DOHH2 (cell line): Measurements from ENCODE around the gene PDRG1.

Experiments used
- H3F3A ChIP-seq: fragments of 200-600 bp; sonication (generic), shearing (Covaris generic); 2 replicates; pipeline ENCODE4 v1.6.0; 2016; ENCODE audit warnings: antibody characterized with exemption, mild to moderate bottlenecking; ENCODE audit not compliant: control insufficient read depth, insufficient read depth
- H3K27ac ChIP-seq: fragments of 200-600 bp; sonication (generic); 2 replicates; pipeline ENCODE4 v1.5.1; 2014; ENCODE audit warnings: low read depth, mild to moderate bottlenecking, low read length, moderate library complexity
- H3K27me3 ChIP-seq: fragments of 200-600 bp; sonication (generic); 2 replicates; pipeline ENCODE4 v1.6.1; 2014; ENCODE audit warnings: mild to moderate bottlenecking, low read length, mixed read lengths; ENCODE audit not compliant: control insufficient read depth
- H3K36me3 ChIP-seq: fragments of 200-600 bp; sonication (generic); 2 replicates; pipeline ENCODE4 v1.6.1; 2014; ENCODE audit warnings: mild to moderate bottlenecking, low read length, moderate library complexity, mixed read lengths; ENCODE audit not compliant: control insufficient read depth
- H3K4me1 ChIP-seq: fragments of 200-600 bp; sonication (generic); 2 replicates; pipeline ENCODE4 v1.6.1; 2014; ENCODE audit warnings: mild to moderate bottlenecking, low read length, mixed read lengths; ENCODE audit not compliant: control insufficient read depth
- H3K4me2 ChIP-seq: fragments of 200-600 bp; sonication (generic); 2 replicates; pipeline ENCODE4 v1.6.0; 2014; ENCODE audit warnings: mild to moderate bottlenecking, low read length, moderate library complexity
- H3K4me3 ChIP-seq: fragments of 200-600 bp; sonication (generic); 2 replicates; pipeline ENCODE4 v1.5.1; 2014; ENCODE audit warnings: mild to moderate bottlenecking, low read length, mixed read lengths
- H3K79me2 ChIP-seq: fragments of 200-600 bp; sonication (generic); 2 replicates; pipeline ENCODE4 v1.6.1; 2014; ENCODE audit warnings: mild to moderate bottlenecking, low read length, mixed read lengths; ENCODE audit not compliant: control insufficient read depth
- H3K9me2 ChIP-seq: fragments of 200-600 bp; sonication (generic); replicated peaks from 2 replicates; pipeline ENCODE4 v1.6.1; 2014; ENCODE audit warnings: mild to moderate bottlenecking, low read length, mixed read lengths; ENCODE audit not compliant: control insufficient read depth
- H3K9me3 ChIP-seq: fragments of 200-600 bp; sonication (generic); 2 replicates; pipeline ENCODE4 v1.6.1; 2014; ENCODE audit warnings: antibody characterized with exemption, low read length, mixed read lengths; ENCODE audit not compliant: control insufficient read depth, insufficient read depth
- H4K20me1 ChIP-seq: fragments of 200-600 bp; sonication (generic); 2 replicates; pipeline ENCODE4 v1.6.0; 2014; ENCODE audit warnings: low read depth, mild to moderate bottlenecking, antibody characterized with exemption, low read length, moderate library complexity; ENCODE audit not compliant: control insufficient read depth, insufficient read depth
- CTCF ChIP-seq: fragments of 200-600 bp; sonication (generic); IDR thresholded peaks from one replicate; pipeline ENCODE4 v1.5.1; 2014; ENCODE audit warnings: antibody characterized with exemption, mild to moderate bottlenecking, low read depth, low read length; ENCODE audit not compliant: poor library complexity, severe bottlenecking
- EZH2phosphoT487 ChIP-seq: fragments of 200-600 bp; sonication (generic); IDR thresholded peaks from 2 replicates; pipeline ENCODE4 v1.6.1; 2017; ENCODE audit warnings: borderline replicate concordance, mild to moderate bottlenecking, antibody characterized with exemption, low read length, moderate library complexity, mixed read lengths

The PDRG1 gene

GRCh38 chr20:31915491-31916280, 36.2 kb downstream of the PDRG1 start:
- H3K4me2 ChIP-seq: no peak overlapping the region
- TF ChIP-seq CTCF (no peak), EZH2phosphoT487 (no peak)

GRCh38 chr20:31914170-31914569, 37.7 kb downstream of the PDRG1 start:
- Histone ChIP-seq H3K36me3 (no peaks in the 10 kb centered on the region), H3F3A (no peaks in the 10 kb centered on the region), H3K79me2 (no peaks in the 10 kb centered on the region), H3K4me1 (no peaks in the 10 kb centered on the region), H3K9me3 (no peaks in the 10 kb centered on the region), H3K4me2 (no peak overlapping the region), H3K9me2 (no peaks in the 10 kb centered on the region), H3K27ac (no peak overlapping the region), H3K4me3 (no peak overlapping the region), H4K20me1 (no peaks in the 10 kb centered on the region), H3K27me3 (peaks cover 10% of the 10 kb centered on the region; the same call in 1 of the 2 replicates)
- TF ChIP-seq CTCF: no peak
- TF ChIP-seq EZH2phosphoT487: no peak

More at GRCh38 chr20:31915491-31916280, 36.2 kb downstream of the PDRG1 start:
- H3K36me3 ChIP-seq: no peaks in the 10 kb centered on the region
- H3K9me3 ChIP-seq: no peaks in the 10 kb centered on the region
- no peaks in the 10 kb centered on the region for H4K20me1 ChIP-seq
- H3K27me3 ChIP-seq: peaks cover 10% of the 10 kb centered on the region; the same call in 1 of the 2 replicates
- no peaks in the 10 kb centered on the region for H3F3A ChIP-seq
- H3K79me2 ChIP-seq: no peaks in the 10 kb centered on the region
- no peak overlapping the region for H3K4me3 ChIP-seq
- no peaks in the 10 kb centered on the region for H3K9me2 ChIP-seq
- no peaks in the 10 kb centered on the region for H3K4me1 ChIP-seq
- H3K27ac ChIP-seq: no peak overlapping the region

- no peak overlapping the region for H3K4me2 ChIP-seq
- no peak for TF ChIP-seq CTCF
- TF ChIP-seq EZH2phosphoT487: no peak
- no peaks in the 10 kb centered on the region for H3K9me2 ChIP-seq
- H3K27me3 ChIP-seq: peaks cover 7% of the 10 kb centered on the region; the same call in 1 of the 2 replicates
- H3K9me3 ChIP-seq: no peaks in the 10 kb centered on the region
- no peaks in the 10 kb centered on the region for H3F3A ChIP-seq
- H3K4me1 ChIP-seq: no peaks in the 10 kb centered on the region
- no peak overlapping the region for H3K4me3 ChIP-seq
- no peaks in the 10 kb centered on the region for H3K36me3 ChIP-seq
- H3K79me2 ChIP-seq: no peaks in the 10 kb centered on the region
- no peak overlapping the region for H3K27ac ChIP-seq
- H4K20me1 ChIP-seq: no peaks in the 10 kb centered on the region
These were observed 38.3 kb downstream of the PDRG1 start for GRCh38 chr20:31913431-31914157.
